Measurements from ENCODE around the gene HNRNPA3.

DNA sequence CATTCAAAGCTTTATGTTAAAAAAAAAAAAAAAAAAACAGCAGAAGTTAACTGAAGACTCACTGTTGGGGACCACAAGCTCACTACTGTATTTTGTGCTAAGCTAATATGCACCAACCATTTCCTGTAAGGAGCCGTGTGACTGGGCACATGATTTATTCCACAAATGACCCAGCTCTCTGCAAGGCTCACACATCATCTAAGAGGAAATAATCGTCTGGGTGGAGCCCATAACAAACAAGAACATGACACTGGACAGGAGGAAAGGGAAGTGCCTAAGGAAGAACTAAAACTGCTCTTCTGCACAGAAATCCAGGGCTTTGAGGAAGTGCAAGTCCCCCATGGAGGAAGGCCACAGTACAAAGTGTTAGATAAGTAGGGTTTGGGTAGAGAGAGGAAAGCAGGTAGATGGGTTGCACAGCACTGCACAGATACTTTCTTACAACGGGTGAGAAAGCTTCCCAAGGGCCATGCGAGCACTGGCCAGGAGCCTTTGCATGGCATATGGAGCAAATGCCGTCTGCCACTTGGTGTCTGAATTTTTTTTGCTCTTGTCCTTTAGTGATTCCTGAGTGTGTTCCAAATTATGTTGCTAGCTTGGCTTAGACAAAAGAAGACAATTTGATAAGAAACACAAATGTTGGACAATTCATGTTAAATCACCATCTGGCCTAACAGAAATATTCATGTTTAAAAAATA, 27.5 kb downstream of the HNRNPA3 start:
- no peak for TF ChIP-seq YY1 (IDR thresholded peaks at IDR 0.05; ENCODE audit: insufficient read depth, insufficient read length)
- TF ChIP-seq SUZ12 (IDR thresholded peaks at IDR 0.05; ENCODE audit: extremely low read depth, insufficient read depth, insufficient read length) = no peak
- no peak for TF ChIP-seq ZNF274 (IDR thresholded peaks at IDR 0.05; ENCODE audit: low read depth, low read length)
